Activated T-helper 1 cell treated with anti-CD3 and anti-CD28 coated beads, Interleukin-12 subunit alpha, Interleukin-12 subunit beta, Interleukin-2, Interleukin-4 antibody, amounts not matched to agents 30 ng/mL and 10 ng/mL and 1 ng/mL, durations not matched to agents 14 hours and 24 hours and 36 hours (primary cell): Measurements from ENCODE around the gene PRDM13. TPM values are rescaled to one million over a fixed set of nuclear protein-coding genes. Genes with fewer than 3 reads are reported as not detected.
A peak's percentile ranks its signal among the peaks of the same experiment; 100 is the strongest.
"Not testable (repeated sequence)": the region's sequence is repeated elsewhere in the genome, so short reads cannot be mapped to it uniquely, and the experiment has no call there.

ENCODE experiments used
- DNase-seq: peaks from one replicate; pipeline ENCODE4 v3.0.0; 2021; ENCODE audit warnings: low spot score
- H3K27ac Mint-ChIP-seq: one replicate; pipeline ENCODE4 v1.8.0; 2021; ENCODE audit warnings: mild to moderate bottlenecking, mixed read lengths
- H3K27me3 Mint-ChIP-seq: one replicate; pipeline ENCODE4 v1.8.0; 2022; ENCODE audit warnings: mild to moderate bottlenecking, moderate library complexity, mixed read lengths; ENCODE audit not compliant: insufficient read depth
- H3K36me3 Mint-ChIP-seq: one replicate; pipeline ENCODE4 v1.8.0; 2021; ENCODE audit warnings: low read depth, mixed read lengths
- H3K4me1 Mint-ChIP-seq: one replicate; pipeline ENCODE4 v1.8.0; 2021; ENCODE audit warnings: low read depth, mixed read lengths
- H3K4me3 Mint-ChIP-seq: one replicate; pipeline ENCODE4 v1.8.0; 2021; ENCODE audit warnings: mild to moderate bottlenecking, moderate library complexity, mixed read lengths
- H3K9me3 Mint-ChIP-seq: one replicate; pipeline ENCODE4 v1.8.0; 2021; ENCODE audit warnings: mixed read lengths
- intact Hi-C: fragments of 100-400 bp; cut with micrococcal nuclease; formaldehyde crosslinking; loops from one replicate; pipeline ENCODE4 v1.15.1; 2024
- total RNA-seq: library from RNA; stranded (reverse); gene quantifications from 2 replicates; pipeline ENCODE4 v1.2.3, GENCODE V29; 2022

The PRDM13 gene
- total RNA-seq, 1 donor from 2014 or later = not detected

DNA sequence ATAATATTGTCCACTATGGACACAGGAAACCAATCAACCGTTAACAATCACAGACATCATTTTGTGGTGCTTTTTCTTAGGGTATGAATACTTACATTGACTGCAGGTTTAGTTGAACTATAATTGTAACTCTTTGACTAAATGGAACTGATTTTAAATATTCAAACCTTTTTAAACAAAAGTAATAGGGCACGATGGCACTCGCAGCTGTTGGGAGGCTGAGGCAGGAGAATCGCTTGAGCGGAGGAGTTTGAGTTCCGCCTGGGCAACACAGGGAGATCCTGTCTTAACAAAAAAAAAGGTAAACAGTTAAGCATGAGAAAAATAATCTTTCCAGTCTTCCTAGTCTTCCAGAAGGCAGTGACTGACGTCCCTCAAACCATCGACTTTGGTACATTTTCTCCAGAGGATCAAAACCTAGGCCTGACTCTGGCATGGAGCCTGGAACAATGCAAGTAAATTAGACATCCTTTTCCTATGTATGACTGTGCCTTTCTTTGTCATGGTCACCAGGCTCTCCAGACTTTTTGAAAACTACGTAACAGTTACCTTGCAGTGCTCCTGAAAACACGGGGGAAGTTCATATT, 16.6 kb upstream of the PRDM13 start:
- intact Hi-C loops = loop anchor here (1.0 to 2.0 kb wide), 4 partner anchors 12 to 233 kb away; no protein-coding TSS in a partner anchor
- no peaks in the 10 kb centered on the region for H3K9me3 Mint-ChIP-seq
- no peaks in the 10 kb centered on the region for H3K36me3 Mint-ChIP-seq
- peak overlapping the region; percentile 18 for H3K27ac Mint-ChIP-seq
- DNase-seq = no peak
- peak overlapping the region; percentile 86 for H3K4me3 Mint-ChIP-seq
- H3K4me1 Mint-ChIP-seq = peaks cover 34% of the 10 kb centered on the region
- H3K27me3 Mint-ChIP-seq = peaks cover 78% of the 10 kb centered on the region

DNA sequence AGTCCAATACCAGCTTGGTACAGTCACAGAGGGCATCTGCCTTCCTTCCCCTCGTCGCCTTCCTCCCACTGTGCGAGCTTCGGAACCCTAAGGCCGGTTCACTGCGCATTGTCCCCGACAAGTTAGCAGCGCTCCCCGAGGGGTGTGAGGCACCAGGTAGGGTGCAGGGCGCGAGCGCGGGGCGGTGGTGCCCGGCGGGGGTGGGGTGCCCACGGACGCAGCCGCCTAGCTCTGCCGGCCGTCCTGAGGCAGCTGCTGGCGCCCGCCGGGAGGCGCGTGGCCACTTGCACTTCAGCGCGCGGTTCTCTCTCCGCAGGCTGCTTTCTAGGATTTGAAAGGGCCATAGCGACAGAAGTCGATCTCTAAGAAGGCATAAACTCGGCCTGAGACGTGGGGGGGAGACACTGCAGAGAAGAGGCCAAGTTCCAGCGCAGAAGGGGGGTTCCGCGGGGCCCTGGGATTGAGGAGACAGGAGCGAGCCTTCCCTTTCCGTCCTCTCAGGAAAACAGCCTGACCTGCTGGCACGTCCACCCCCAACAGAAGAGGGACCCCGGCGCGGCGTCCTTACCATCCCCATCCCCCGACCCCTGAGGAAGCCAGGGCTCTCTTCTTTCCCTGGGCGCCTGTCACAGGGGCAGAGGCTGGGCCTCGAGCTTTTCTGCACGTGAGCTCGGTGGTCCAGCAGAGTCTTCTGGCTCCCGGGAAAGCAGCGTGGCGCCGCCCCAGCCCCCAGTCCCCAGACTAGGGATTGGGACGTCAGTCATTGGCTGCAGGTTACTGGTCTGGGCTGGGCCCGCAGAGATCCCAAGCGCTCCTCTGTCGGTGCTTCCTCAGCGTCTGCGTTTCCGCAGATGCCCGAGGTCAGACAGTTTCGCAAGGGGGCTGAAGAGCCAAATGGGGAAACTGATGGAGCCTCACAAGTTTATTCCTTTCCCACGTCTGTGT, 15.6 kb upstream of the PRDM13 start:
- peaks cover 76% of the 10 kb centered on the region for H3K27me3 Mint-ChIP-seq
- H3K9me3 Mint-ChIP-seq = no peaks in the 10 kb centered on the region
- H3K27ac Mint-ChIP-seq = peak overlapping the region; percentile 12
- peaks cover 34% of the 10 kb centered on the region for H3K4me1 Mint-ChIP-seq
- intact Hi-C loops = loop anchor here (1.0 kb wide), 1 partner anchor 11 kb away; no protein-coding TSS in a partner anchor
- no peak for DNase-seq
- H3K4me3 Mint-ChIP-seq = no peak overlapping the region
- H3K36me3 Mint-ChIP-seq = no peaks in the 10 kb centered on the region

DNA sequence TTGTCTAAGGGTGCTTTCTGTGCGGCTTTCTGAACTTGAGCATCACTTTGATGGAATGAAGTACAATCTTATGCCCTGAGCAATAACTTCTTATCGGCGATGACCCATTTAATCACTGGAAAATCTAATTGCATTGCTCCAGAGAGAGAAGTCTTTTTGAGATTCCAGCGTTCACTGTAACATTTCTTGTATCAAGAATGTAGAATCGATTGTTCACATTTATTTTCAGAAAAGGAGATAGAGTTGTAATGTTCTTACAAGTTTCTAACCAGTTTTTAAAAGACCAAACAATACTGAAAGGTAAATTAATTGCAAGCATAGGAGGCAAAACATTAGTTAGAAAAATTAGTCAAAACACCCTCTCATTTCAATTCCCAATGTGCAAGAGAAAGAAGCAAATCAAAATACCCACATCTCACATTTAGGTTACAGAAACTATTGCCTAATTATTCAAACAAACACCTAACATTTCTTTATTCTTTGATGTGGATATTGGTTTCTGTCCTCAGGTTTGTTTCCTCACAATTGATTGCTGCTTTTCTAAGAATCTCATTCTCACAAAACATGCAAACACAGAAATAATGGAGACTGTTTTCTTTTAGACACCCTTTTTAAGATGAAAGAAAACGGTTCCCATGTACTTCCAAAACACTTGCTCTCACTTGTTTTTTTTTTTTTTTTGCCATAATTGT, 14.8 kb upstream of the PRDM13 start:
- H3K9me3 Mint-ChIP-seq = no peaks in the 10 kb centered on the region
- H3K27me3 Mint-ChIP-seq = peaks cover 81% of the 10 kb centered on the region
- intact Hi-C loops = no loop called here
- H3K27ac Mint-ChIP-seq = no peak overlapping the region
- DNase-seq = no peak
- no peak overlapping the region for H3K4me3 Mint-ChIP-seq
- peaks cover 34% of the 10 kb centered on the region for H3K4me1 Mint-ChIP-seq
- no peaks in the 10 kb centered on the region for H3K36me3 Mint-ChIP-seq

DNA sequence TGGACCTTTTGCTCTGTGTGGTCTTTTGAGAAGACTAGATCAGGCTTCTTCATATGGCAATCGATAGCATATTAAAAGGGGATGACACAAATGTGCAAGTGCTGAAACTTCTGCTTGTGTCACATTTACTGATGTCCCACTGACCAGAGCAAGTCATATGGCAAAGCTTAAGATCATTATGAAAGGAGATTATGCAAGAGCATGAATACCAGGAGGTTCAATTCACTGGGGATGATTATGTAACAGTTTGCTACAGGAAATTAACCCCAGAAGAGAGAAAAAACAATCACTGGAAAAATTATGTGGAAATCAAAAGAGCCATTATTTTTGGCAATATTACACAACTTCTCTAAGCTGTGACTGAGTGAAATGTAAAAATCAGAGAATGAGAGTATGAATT, 13.7 kb upstream of the PRDM13 start:
- peaks cover 82% of the 10 kb centered on the region for H3K27me3 Mint-ChIP-seq
- H3K4me3 Mint-ChIP-seq = no peak overlapping the region
- no peak for DNase-seq
- no peaks in the 10 kb centered on the region for H3K9me3 Mint-ChIP-seq
- no peak overlapping the region for H3K27ac Mint-ChIP-seq
- intact Hi-C loops = no loop called here
- H3K4me1 Mint-ChIP-seq = peaks cover 34% of the 10 kb centered on the region
- no peaks in the 10 kb centered on the region for H3K36me3 Mint-ChIP-seq

DNA sequence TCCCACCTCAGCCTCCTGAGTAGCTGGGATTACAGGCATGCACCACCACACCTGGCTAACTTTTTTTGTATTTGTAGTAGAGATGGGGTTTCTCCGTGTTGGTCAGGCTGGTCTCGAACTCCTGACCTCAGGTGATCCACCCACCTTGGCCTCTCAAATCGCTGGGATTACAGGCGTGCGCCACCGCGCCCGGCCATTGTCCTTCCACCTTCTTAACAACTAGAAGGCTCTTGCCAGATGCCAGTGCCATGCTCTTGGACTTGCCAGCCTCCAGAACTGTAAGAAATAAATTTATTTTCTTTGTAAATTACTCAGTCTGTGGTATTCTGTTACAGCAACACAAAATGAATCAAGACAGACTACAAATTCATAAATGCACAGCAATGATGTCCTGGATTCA, 11.9 kb upstream of the PRDM13 start:
- H3K27me3 Mint-ChIP-seq = peaks cover 85% of the 10 kb centered on the region
- H3K9me3 Mint-ChIP-seq, DNase-seq, H3K4me3 Mint-ChIP-seq, H3K27ac Mint-ChIP-seq, H3K36me3 Mint-ChIP-seq, intact Hi-C loops: not testable (repeated sequence)
- H3K4me1 Mint-ChIP-seq = peaks cover 20% of the 10 kb centered on the region

DNA sequence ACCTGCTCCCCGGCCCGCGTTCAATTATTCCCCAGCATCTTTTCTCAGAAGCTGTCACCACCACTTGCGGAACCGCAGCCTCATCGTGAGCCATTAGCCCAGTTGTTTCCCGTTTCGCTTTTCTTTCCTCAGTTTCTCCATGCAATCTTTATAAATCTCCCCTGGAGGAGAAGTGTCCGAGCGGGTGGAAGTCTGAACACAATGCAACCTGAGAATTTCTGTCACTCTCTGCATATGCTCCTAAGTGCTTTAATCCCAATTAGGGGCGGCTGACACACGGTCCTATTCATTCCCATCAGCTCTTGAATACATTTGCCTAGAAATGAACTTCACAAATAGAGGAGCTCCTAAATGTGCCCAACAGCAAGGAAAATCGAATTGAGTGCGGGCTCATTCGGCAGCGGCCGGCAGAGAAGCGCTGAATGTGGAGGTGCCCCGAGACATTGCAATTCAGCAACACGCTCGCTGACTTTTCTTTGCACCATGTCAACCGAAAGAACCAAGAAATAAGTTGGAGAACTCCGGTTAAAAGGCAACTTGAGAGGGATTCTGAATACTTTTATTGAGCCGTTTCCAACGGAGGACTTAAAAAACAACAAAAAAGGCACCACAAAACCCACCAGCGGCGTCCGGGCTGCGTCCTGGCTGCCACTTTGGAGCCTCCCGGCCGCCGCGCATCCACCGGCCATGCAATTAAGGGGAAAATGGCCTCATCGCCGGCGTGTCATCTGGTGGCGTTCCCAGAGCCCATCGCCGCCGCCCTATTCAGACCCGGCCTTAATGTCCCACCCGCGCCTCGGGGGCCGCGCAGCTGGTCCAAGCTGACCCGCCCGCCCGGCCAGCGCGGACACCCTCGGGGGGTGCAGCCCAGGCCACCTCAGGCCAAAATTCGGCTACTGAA, 3.9 kb upstream of the PRDM13 start:
- no peak for DNase-seq
- H3K4me3 Mint-ChIP-seq = peak overlapping the region; percentile 42
- H3K36me3 Mint-ChIP-seq = no peaks in the 10 kb centered on the region
- intact Hi-C loops = loop anchor here (1.0 to 2.0 kb wide), 2 partner anchors 12 to 16 kb away; no protein-coding TSS in a partner anchor
- H3K4me1 Mint-ChIP-seq = peaks cover 31% of the 10 kb centered on the region
- H3K27ac Mint-ChIP-seq = no peak overlapping the region
- H3K27me3 Mint-ChIP-seq = peaks cover 83% of the 10 kb centered on the region
- H3K9me3 Mint-ChIP-seq = no peaks in the 10 kb centered on the region

DNA sequence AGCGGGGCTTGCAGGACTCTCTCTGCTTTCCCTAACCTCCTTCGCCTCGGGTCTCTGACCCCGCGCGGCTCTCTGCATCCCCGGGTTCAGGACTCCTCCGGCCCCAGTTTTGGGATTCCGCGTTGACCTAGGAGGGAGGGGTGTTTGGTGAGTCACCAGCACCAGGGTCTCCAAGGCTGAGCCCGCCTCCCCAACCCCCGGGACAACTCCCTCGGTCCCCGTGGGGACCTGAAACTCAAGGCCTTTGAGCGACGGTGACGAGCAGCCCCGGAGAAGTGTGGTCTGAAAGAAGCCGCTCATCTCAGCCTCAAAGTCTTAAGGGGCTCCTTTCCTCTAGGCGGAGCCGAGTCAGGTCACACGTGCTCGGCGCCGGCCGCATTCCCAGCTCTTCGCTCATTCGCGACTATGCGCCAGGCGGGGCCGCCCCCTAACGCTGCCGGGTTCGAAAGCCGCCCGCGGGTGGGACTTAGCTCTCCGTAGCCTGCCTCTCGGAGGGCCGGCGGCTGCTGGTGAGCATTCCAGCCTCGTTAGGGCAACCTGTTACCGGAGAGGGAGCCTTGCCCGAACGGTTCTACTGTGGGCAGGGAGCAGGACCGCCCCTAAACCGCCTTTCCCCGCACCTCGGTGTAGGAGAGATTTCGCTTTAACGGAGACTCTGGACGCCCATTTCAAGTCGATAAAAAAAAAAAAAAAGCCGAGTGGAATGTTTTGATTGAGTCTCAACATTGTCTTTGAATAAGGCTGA, 3.0 kb upstream of the PRDM13 start:
- peaks cover 85% of the 10 kb centered on the region for H3K27me3 Mint-ChIP-seq
- H3K36me3 Mint-ChIP-seq = no peaks in the 10 kb centered on the region
- no peak overlapping the region for H3K27ac Mint-ChIP-seq
- H3K4me1 Mint-ChIP-seq = peaks cover 31% of the 10 kb centered on the region
- peak overlapping the region; percentile 15 for H3K4me3 Mint-ChIP-seq
- H3K9me3 Mint-ChIP-seq = peaks cover 7% of the 10 kb centered on the region
- intact Hi-C loops = loop anchor here (2.0 kb wide), 1 partner anchor 15 kb away; no protein-coding TSS in a partner anchor
- DNase-seq = no peak

DNA sequence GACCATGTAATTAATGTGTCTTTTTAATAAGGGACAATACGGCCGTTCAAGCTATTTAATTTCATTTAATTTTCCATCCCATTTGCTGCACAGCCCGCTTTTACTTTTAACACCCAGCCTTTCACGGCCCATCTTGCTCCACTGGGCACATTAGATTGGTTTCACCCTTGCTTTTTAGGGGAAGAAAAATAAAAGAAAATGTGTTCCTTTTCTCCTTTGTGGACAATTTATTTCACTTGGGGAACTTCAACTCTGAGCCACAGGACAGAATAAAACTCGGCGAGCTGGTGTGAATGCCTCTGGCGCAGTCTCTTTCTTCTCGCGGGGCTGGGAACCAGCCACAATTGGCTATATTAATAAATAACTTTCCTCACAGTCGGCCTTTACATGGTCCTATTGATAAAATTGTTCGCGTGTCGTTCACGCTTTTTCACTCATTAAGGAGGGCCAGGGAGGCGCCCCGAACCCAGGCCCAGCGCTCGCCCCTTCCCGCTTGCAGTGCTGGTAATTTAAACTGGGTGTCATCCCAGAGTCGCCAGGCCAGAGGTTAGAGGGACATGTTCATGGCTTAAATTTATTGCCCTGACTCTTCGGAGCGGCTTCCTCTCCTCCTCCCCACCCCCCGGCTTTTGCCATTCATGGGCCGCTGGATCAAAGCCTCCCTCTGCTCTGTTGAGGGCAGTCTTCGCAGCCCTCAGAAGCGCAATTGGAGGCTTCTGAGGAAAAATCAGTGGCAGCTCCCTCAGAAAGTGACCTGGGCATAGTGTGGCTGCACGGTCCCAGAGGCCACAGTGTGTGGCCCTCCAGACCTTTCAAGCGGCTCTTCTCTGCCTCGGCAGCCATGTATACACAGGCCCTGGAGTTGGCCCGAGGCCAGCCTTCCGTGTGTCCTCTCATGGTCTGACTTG, 2.2 kb upstream of the PRDM13 start:
- Mint-ChIP-seq H3K4me3 (no peak overlapping the region), H3K36me3 (peaks cover 6% of the 10 kb centered on the region), H3K9me3 (peaks cover 7% of the 10 kb centered on the region), H3K27ac (peak overlapping the region; percentile 61), H3K4me1 (peaks cover 38% of the 10 kb centered on the region), H3K27me3 (peaks cover 84% of the 10 kb centered on the region)
- no peak for DNase-seq
- intact Hi-C loops = loop anchor here (1.0 kb wide), 1 partner anchor 10 kb away; no protein-coding TSS in a partner anchor

DNA sequence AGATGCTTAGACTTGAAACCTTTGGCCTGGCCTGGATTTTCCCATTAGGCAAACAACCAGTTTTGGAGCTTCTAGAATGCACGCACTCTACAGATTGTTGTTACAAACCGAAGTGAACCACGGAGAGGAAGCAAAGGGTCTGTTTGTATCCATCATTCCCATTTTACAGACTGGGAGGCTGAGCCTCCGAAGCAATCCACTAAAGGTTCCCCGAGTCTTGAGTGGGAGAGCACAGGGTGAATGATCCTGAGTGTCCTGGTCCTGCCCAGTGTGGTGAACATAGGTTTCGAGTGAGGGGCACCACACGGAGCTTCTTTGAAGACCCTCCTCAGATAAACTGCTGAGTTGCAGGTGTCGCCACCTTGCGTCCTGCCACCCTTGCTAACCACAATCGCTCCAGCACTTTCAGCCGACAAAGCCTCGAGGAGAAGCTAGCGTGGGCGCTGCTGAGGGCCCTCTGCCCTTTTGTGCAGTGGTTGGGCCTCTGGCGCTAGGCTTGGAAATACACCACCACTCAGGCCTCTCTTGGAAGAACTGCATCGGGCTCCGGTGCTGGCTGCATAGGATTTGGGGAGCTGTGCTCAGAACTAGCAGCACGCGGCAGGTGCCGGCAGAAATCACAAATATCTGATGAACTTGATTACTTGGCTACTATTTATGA, 1.4 kb upstream of the PRDM13 start:
- peak overlapping the region; percentile 61 for H3K27ac Mint-ChIP-seq
- peaks cover 8% of the 10 kb centered on the region for H3K36me3 Mint-ChIP-seq
- H3K4me1 Mint-ChIP-seq = peaks cover 43% of the 10 kb centered on the region
- no peak overlapping the region for H3K4me3 Mint-ChIP-seq
- intact Hi-C loops = loop anchor here (1.0 kb wide), 1 partner anchor 9 kb away; no protein-coding TSS in a partner anchor
- no peak for DNase-seq
- H3K9me3 Mint-ChIP-seq = peaks cover 12% of the 10 kb centered on the region
- H3K27me3 Mint-ChIP-seq = peaks cover 85% of the 10 kb centered on the region

DNA sequence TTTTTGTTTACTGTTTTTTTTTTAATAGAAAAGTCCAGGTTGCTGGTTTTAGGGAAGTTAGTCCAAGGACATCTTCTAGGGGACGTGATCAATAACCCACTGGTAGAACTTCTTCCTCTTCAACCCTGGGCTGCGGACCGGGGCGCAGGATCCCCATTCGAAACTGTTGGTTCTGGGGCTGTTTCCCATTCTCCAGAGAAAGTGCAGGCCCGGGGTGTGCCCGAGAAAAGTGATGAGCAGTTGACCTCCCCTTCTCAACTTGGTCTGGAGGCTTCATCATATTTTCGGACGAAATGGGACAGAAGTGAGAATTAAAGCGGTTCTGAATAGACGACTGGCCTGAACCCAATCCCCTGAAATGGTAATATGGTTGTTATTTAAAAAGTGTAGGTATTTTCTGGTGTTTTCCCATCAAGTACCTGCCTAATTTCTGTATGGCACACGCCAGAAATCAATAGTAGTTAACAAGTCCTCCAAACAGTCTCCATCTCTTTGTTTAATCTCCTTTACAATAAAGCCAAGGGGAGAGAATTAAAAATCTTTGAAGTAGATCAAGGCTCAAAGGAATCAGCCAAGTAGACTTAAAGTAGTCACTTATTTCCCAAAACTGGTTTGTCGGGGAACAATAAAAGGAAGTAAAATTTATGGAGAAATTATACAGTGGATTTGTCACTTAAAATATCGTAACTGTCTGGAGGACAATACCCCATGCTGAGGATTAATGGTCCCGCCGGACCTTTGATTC, 550 bp upstream of the PRDM13 start:
- Mint-ChIP-seq H3K4me1 (peaks cover 52% of the 10 kb centered on the region), H3K27ac (peak overlapping the region; percentile 49), H3K9me3 (peaks cover 16% of the 10 kb centered on the region), H3K36me3 (peaks cover 8% of the 10 kb centered on the region), H3K27me3 (peaks cover 81% of the 10 kb centered on the region), H3K4me3 (no peak overlapping the region)
- intact Hi-C loops = loop anchor here (1.0 kb wide), 1 partner anchor 8 kb away; no protein-coding TSS in a partner anchor
- no peak for DNase-seq
